Testis (tissue), 2 donors: ENCODE measurements around the gene FOCAD.

Source experiments
- CTCF ChIP-seq, 3 experiments: fragments of 450-650 bp in 2 of 3; fragments of 200-600 bp in 1 of 3; sonication (generic) in 1 of 3; IDR thresholded peaks; one replicate each; pipeline ENCODE4 v1.5.1; 2016 to 2019; ENCODE audit warnings: antibody characterized with exemption in 3 of 3, mild to moderate bottlenecking in 2 of 3, moderate library complexity in 1 of 3
- POLR2A ChIP-seq: fragments of 450-650 bp; IDR thresholded peaks from one replicate; pipeline ENCODE4 v1.6.1; 2017; ENCODE audit warnings: antibody characterized with exemption, mild to moderate bottlenecking, moderate library complexity

GRCh38 chr9:21037278-21037677, 353.2 kb downstream of the FOCAD start:
- no peak for TF ChIP-seq CTCF (IDR thresholded peaks at IDR 0.05)
- no peak for TF ChIP-seq POLR2A
